Neural cell (in vitro differentiated cells): ENCODE results near the gene USB1. TPM values are rescaled to one million over a fixed set of nuclear protein-coding genes. Genes with fewer than 3 reads are reported as not detected.

Experiments
- H2AFZ ChIP-seq: fragments of 200-600, 300-800 bp; sonication (generic), shearing (Covaris generic); 2 replicates; pipeline ENCODE4 v1.6.0; 2014; ENCODE audit warnings: low read depth, mild to moderate bottlenecking, antibody characterized with exemption, low read length, moderate library complexity
- H3F3A ChIP-seq: fragments of 200-600 bp; shearing (Covaris generic); 2 replicates; pipeline ENCODE4 v1.6.1; 2016; ENCODE audit warnings: mild to moderate bottlenecking, moderate library complexity, mixed read lengths, antibody characterized with exemption, low read length; ENCODE audit not compliant: insufficient read depth, poor library complexity, severe bottlenecking
- H3K27ac ChIP-seq: fragments of 200-600, 300-800 bp; sonication (generic), shearing (Covaris generic); 2 replicates; pipeline ENCODE4 v1.5.1; 2014; ENCODE audit warnings: mild to moderate bottlenecking, low read length, moderate library complexity
- H3K27me3 ChIP-seq: fragments of 300-800, 200-600 bp; sonication (generic), shearing (Covaris generic); 2 replicates; pipeline ENCODE4 v1.6.0; 2014; ENCODE audit warnings: mild to moderate bottlenecking, low read depth, low read length, moderate library complexity; ENCODE audit not compliant: insufficient read depth
- H3K36me3 ChIP-seq: fragments of 300-800, 200-600 bp; sonication (generic), shearing (Covaris generic); 2 replicates; pipeline ENCODE4 v1.5.1; 2014; ENCODE audit warnings: mild to moderate bottlenecking, antibody characterized with exemption, low read length, moderate library complexity; ENCODE audit not compliant: insufficient read depth
- H3K4me2 ChIP-seq: fragments of 300-800, 200-600 bp; sonication (generic), shearing (Covaris generic); 2 replicates; pipeline ENCODE4 v1.6.0; 2014; ENCODE audit warnings: mild to moderate bottlenecking, low read length
- H3K4me3 ChIP-seq: fragments of 300-800, 200-600 bp; sonication (generic), shearing (Covaris generic); 2 replicates; pipeline ENCODE4 v1.5.1; 2014; ENCODE audit warnings: mild to moderate bottlenecking, low read length, moderate library complexity
- H3K79me2 ChIP-seq: fragments of 200-600 bp; shearing (Covaris generic); replicated peaks from 2 replicates; pipeline ENCODE4 v1.6.0; 2014; ENCODE audit warnings: mild to moderate bottlenecking, low read length, moderate library complexity; ENCODE audit not compliant: insufficient read depth
- H3K9ac ChIP-seq: fragments of 300-800, 200-600 bp; sonication (generic), shearing (Covaris generic); 2 replicates; pipeline ENCODE4 v1.6.1; 2016; ENCODE audit warnings: mild to moderate bottlenecking, low read length, mixed read lengths
- H3K9me2 ChIP-seq: fragments of 200-600 bp; shearing (Covaris generic); 2 replicates; pipeline ENCODE4 v1.6.1; 2016; ENCODE audit warnings: mild to moderate bottlenecking, low read length, mixed read lengths; ENCODE audit not compliant: insufficient read depth
- H3K9me3 ChIP-seq: fragments of 200-600, 300-800 bp; sonication (generic), shearing (Covaris generic); 2 replicates; pipeline ENCODE4 v1.6.1; 2016; ENCODE audit warnings: mild to moderate bottlenecking, mixed run types, low read length, moderate library complexity, mixed read lengths
- H4K20me1 ChIP-seq: fragments of 200-600 bp; shearing (Covaris generic); 2 replicates; pipeline ENCODE4 v1.6.1; 2016; ENCODE audit warnings: mild to moderate bottlenecking, mixed run types; ENCODE audit not compliant: insufficient read depth
- CTCF ChIP-seq: fragments of 450-650 bp; IDR thresholded peaks from 2 replicates; pipeline ENCODE4 v1.5.1; 2014; ENCODE audit warnings: antibody characterized with exemption, mild to moderate bottlenecking, moderate library complexity; ENCODE audit not compliant: poor library complexity, severe bottlenecking
- EP300 ChIP-seq: fragments of 450-650 bp; conservative IDR thresholded peaks from 2 replicates; pipeline ENCODE4 v1.6.1; 2014; ENCODE audit warnings: antibody characterized with exemption, mild to moderate bottlenecking, moderate library complexity; ENCODE audit not compliant: poor library complexity, severe bottlenecking
- EZH2 ChIP-seq: fragments of 200-600, 300-800 bp; shearing (Covaris generic), sonication (generic); IDR thresholded peaks from 2 replicates; pipeline ENCODE4 v1.6.1; 2014; ENCODE audit warnings: antibody characterized with exemption, low read length, borderline replicate concordance, mild to moderate bottlenecking; ENCODE audit not compliant: insufficient read depth, poor library complexity, severe bottlenecking
- MXI1 ChIP-seq: fragments of 450-650 bp; conservative IDR thresholded peaks from 2 replicates; pipeline ENCODE4 v1.6.1; 2014; ENCODE audit warnings: antibody characterized with exemption, mild to moderate bottlenecking; ENCODE audit not compliant: poor library complexity, severe bottlenecking
- POLR2AphosphoS5 ChIP-seq: IDR thresholded peaks from 2 replicates; pipeline ENCODE4 v1.6.1; 2012
- RAD21 ChIP-seq: fragments of 450-650 bp; conservative IDR thresholded peaks from 2 replicates; pipeline ENCODE4 v1.6.1; 2014; ENCODE audit warnings: antibody characterized with exemption, mild to moderate bottlenecking, moderate library complexity
- SMC3 ChIP-seq: fragments of 450-650 bp; conservative IDR thresholded peaks from 2 replicates; pipeline ENCODE4 v1.6.1; 2014; ENCODE audit warnings: antibody characterized with exemption, mild to moderate bottlenecking, moderate library complexity; ENCODE audit not compliant: poor library complexity
- TAF1 ChIP-seq: IDR thresholded peaks from 2 replicates; pipeline ENCODE4 v1.6.1; 2012; ENCODE audit warnings: low read depth
- polyA plus RNA-seq: library from polyadenylated mRNA; depleted of rRNA; stranded (reverse); fragments of >200 nt; gene quantifications from 2 replicates; pipeline ENCODE4 v1.2.3, GENCODE V29; 2014
- TF ChIP-seq, protein P1 (sequence below): IDR thresholded peaks from 2 replicates; pipeline ENCODE4 v1.6.1; 2012; ENCODE audit warnings: borderline replicate concordance

USB1 gene
- polyA plus RNA-seq, 1 donor from 2014 or later: 25.7 TPM

DNA sequence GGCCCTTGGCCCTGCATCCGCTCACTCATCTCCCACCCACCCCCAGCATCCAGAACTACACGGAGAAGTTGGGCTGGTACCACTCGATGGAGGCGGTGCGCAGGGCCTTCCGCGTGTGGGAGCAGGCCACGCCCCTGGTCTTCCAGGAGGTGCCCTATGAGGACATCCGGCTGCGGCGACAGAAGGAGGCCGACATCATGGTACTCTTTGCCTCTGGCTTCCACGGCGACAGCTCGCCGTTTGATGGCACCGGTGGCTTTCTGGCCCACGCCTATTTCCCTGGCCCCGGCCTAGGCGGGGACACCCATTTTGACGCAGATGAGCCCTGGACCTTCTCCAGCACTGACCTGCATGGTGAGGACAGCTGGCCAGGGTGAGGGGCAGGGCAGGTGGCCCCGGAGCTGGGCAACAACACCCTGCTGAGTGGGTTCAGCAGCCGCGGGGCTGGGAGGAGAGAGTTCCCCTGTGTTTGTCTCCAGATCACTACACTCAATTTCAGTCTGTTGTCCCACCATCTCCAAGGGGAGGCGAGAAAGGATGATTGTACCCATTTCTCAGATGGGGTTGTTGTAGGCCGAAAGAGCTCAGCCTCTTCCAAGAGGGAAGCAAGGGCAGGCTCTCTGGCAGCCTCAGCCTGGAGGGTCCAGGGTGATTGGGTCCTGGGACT lies 38.8 kb downstream of the USB1 start:
- no peak overlapping the region for H3K4me2 ChIP-seq
- no peaks in the 10 kb centered on the region for H3K79me2 ChIP-seq
- no peaks in the 10 kb centered on the region for H3F3A ChIP-seq
- H3K9ac ChIP-seq: no peak overlapping the region
- no peaks in the 10 kb centered on the region for H3K36me3 ChIP-seq
- no peaks in the 10 kb centered on the region for H3K9me2 ChIP-seq
- H2AFZ ChIP-seq: no peak overlapping the region
- H3K27ac ChIP-seq: no peak overlapping the region
- H3K4me3 ChIP-seq: no peak overlapping the region
- H3K27me3 ChIP-seq: no peaks in the 10 kb centered on the region
- no peaks in the 10 kb centered on the region for H4K20me1 ChIP-seq
- TF ChIP-seq POLR2AphosphoS5 (no peak), CTCF (no peak), EP300 (no peak), SMC3 (no peak), EZH2 (no peak)
- no peaks in the 10 kb centered on the region for H3K9me3 ChIP-seq

GRCh38 chr16:58040496-58040846 lies 39.3 kb downstream of the USB1 start:
- Histone ChIP-seq H3K9ac (no peak overlapping the region), H3K4me2 (no peak overlapping the region), H3K27me3 (no peaks in the 10 kb centered on the region), H3K9me3 (no peaks in the 10 kb centered on the region), H4K20me1 (no peaks in the 10 kb centered on the region), H3F3A (no peaks in the 10 kb centered on the region), H2AFZ (no peak overlapping the region), H3K4me3 (no peak overlapping the region), H3K27ac (no peak overlapping the region), H3K79me2 (no peaks in the 10 kb centered on the region), H3K9me2 (no peaks in the 10 kb centered on the region), H3K36me3 (no peaks in the 10 kb centered on the region)
- TF ChIP-seq MXI1 (no peak), SMC3 (no peak), RAD21 (no peak), CTCF (no peak), EP300 (no peak), TAF1 (no peak), EZH2 (no peak), POLR2AphosphoS5 (no peak)
- TF ChIP-seq, protein P1, sequence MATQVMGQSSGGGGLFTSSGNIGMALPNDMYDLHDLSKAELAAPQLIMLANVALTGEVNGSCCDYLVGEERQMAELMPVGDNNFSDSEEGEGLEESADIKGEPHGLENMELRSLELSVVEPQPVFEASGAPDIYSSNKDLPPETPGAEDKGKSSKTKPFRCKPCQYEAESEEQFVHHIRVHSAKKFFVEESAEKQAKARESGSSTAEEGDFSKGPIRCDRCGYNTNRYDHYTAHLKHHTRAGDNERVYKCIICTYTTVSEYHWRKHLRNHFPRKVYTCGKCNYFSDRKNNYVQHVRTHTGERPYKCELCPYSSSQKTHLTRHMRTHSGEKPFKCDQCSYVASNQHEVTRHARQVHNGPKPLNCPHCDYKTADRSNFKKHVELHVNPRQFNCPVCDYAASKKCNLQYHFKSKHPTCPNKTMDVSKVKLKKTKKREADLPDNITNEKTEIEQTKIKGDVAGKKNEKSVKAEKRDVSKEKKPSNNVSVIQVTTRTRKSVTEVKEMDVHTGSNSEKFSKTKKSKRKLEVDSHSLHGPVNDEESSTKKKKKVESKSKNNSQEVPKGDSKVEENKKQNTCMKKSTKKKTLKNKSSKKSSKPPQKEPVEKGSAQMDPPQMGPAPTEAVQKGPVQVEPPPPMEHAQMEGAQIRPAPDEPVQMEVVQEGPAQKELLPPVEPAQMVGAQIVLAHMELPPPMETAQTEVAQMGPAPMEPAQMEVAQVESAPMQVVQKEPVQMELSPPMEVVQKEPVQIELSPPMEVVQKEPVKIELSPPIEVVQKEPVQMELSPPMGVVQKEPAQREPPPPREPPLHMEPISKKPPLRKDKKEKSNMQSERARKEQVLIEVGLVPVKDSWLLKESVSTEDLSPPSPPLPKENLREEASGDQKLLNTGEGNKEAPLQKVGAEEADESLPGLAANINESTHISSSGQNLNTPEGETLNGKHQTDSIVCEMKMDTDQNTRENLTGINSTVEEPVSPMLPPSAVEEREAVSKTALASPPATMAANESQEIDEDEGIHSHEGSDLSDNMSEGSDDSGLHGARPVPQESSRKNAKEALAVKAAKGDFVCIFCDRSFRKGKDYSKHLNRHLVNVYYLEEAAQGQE: no peak
